GM12874 (cell line): Measurements from ENCODE around the gene FLRT1.

Experiments
- TF ChIP-seq, protein P1 (sequence below): IDR thresholded peaks from 2 replicates; pipeline ENCODE4 v1.5.1; 2011; ENCODE audit warnings: low read depth, mild to moderate bottlenecking, control low read depth, low read length, moderate library complexity; ENCODE audit not compliant: insufficient read depth

FLRT1 gene

GRCh38 chr11:64038500-64038899, 2.8 kb downstream of the FLRT1 start:
- TF ChIP-seq, protein P1, sequence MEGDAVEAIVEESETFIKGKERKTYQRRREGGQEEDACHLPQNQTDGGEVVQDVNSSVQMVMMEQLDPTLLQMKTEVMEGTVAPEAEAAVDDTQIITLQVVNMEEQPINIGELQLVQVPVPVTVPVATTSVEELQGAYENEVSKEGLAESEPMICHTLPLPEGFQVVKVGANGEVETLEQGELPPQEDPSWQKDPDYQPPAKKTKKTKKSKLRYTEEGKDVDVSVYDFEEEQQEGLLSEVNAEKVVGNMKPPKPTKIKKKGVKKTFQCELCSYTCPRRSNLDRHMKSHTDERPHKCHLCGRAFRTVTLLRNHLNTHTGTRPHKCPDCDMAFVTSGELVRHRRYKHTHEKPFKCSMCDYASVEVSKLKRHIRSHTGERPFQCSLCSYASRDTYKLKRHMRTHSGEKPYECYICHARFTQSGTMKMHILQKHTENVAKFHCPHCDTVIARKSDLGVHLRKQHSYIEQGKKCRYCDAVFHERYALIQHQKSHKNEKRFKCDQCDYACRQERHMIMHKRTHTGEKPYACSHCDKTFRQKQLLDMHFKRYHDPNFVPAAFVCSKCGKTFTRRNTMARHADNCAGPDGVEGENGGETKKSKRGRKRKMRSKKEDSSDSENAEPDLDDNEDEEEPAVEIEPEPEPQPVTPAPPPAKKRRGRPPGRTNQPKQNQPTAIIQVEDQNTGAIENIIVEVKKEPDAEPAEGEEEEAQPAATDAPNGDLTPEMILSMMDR = no peak

DNA sequence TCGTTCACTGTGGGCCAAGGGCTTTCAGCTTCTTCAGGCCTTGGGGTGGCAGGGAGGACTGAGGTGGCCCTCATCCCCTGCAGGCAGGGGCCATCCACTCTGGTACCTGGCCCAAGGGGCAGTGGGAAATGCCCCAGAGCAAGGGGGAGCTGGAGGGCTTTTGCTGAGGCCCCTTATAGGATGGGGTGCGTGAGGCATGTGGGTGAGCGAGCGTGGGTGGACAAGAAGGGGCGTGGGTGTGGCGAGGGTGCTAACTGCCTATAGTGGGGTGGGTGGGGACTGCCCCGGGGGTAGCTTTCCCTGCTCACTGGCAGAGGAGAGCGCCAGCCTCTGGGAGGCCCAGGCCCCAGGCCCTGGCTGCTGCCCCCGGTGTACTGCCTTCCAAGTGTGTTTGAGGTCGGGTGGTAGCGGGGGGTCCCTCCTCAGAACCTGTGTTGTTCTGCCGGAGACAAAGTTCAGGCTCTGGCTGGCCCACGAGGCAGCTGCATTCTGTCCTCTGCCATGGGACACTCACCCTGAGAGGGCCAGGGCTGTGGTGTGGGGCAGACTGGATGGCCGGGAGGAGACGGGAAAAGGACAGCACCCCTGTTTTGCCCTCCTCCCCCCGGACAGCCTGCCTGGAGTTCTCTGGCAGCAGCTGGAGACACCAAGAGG, 3.4 kb downstream of the FLRT1 start:
- TF ChIP-seq, protein P1 = no peak

DNA sequence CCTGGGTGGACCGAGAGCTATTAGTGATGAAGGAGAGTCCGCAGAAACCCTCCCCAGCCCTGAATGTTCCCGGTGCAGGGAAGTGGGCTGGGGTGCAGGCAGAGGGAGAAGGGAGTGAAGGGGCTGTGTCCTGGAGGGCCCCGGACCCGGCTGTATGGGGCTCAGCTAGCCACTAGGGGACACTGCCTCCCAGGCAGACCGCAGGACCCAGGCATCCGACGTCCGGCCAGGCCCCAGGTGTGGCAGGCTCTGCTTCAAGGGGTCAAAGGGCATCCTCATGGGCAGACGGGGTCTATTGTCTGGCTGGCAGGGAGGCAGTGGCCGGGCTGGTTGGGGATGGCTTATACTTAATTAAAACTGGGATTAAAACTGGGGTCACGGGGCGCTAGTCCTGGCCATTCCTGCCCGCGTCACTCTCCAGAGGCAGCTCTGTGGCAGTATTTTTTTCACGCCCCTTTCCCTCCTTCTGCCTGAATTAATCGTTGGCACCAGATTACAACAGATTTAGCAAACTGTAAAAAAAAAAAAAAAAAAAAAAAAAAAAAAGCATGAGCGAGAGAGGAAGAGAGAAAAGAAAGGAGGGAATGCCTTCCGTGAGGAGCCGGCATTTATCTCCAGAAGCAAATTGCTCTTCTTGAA, 5.1 kb downstream of the FLRT1 start:
- TF ChIP-seq, protein P1 = peak; percentile 32

- TF ChIP-seq, protein P1 = no peak
Observed at GRCh38 chr11:64041846-64042245, 6.1 kb downstream of the FLRT1 start.

DNA sequence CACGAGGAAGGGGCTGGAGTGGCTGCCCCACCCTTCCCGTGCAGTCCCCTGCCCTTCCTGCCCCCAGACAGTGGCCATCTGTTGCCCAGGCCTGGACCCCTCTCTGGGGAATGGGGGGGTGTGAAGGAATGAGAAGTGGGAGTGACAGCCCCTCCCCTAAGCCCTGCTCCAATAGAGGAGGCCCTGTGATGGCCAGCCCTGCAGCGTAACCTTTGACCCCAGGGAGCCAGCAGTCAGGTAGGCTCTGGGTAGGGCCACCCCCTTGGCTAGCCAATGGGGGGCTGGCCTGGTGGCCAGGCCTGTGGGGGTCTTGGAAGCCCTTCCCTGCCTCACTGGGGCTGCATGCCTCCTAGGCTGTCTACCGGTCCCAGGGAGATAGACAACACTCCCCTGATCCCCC, 6.6 kb downstream of the FLRT1 start:
- TF ChIP-seq, protein P1 = no peak

- TF ChIP-seq, protein P1 = no peak
Observed at GRCh38 chr11:64043545-64043944, 7.8 kb downstream of the FLRT1 start.

GRCh38 chr11:64044730-64045393, 9.1 kb downstream of the FLRT1 start:
- TF ChIP-seq, protein P1 = no peak
